HCT116 (cell line): ENCODE results near the gene MAN2A2.

Experiments
- EZH2 ChIP-seq: fragments of 200-600 bp; sonication (generic); IDR thresholded peaks from 2 replicates; pipeline ENCODE4 v1.6.1; 2017; ENCODE audit warnings: antibody characterized with exemption, mixed run types
- POLR2A ChIP-seq: IDR thresholded peaks from 2 replicates; pipeline ENCODE4 v1.7.0; 2011; ENCODE audit warnings: borderline replicate concordance; ENCODE audit not compliant: insufficient read depth, insufficient read length; ENCODE audit errors: extremely low read depth
- TCF7L2 ChIP-seq: IDR thresholded peaks from 2 replicates; pipeline ENCODE4 v1.7.0; 2011; ENCODE audit warnings: borderline replicate concordance, inconsistent platforms; ENCODE audit not compliant: insufficient read depth, insufficient read length; ENCODE audit errors: extremely low read depth
- YY1 ChIP-seq: IDR thresholded peaks from 2 replicates; pipeline ENCODE4 v1.6.1; 2011; ENCODE audit warnings: low read length, low read depth, moderate library complexity, mild to moderate bottlenecking; ENCODE audit not compliant: insufficient replicate concordance; ENCODE audit errors: extremely low read depth
- ZFX ChIP-seq: fragments of 450-650 bp; IDR thresholded peaks from 2 replicates; pipeline ENCODE4 v1.6.1; 2017
- TF ChIP-seq, protein P1 (sequence below), 3 experiments: fragments of 200-600 bp in 1 of 3; sonication (generic) in 1 of 3; IDR thresholded peaks in 2 of 3; conservative IDR thresholded peaks in 1 of 3; 2 replicates each; pipeline ENCODE4 v1.5.1; 2012 to 2017; ENCODE audit warnings: low read depth in 2 of 3, low read length in 2 of 3, antibody characterized with exemption in 1 of 3, borderline replicate concordance in 1 of 3, control low read depth in 1 of 3, mild to moderate bottlenecking in 1 of 3, mixed read lengths in 1 of 3, mixed run types in 1 of 3, moderate library complexity in 1 of 3; ENCODE audit not compliant: insufficient read depth in 1 of 3
- TF ChIP-seq, protein P2 (sequence below): IDR thresholded peaks from 2 replicates; pipeline ENCODE4 v1.6.1; 2012; ENCODE audit warnings: low read depth

DNA sequence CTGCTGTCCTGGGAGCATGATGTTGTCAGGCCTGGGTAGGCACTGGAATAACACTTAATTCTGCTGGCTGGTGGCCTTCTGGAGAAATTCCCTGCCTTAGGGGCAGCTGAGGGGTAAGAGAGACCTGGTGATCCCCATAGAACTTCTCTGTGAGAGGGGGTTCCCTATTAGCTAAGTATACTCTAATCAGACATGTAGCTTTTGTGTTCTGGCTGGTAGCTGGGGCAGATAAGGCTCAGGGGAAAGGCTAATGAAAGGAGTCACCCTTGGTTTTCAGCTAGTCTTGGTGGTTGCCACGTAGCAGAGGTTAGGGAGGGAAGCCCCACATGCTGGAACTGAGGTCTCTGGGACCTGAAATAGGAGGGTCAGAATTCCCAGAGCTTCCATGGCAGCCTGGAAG, 30.2 kb downstream of the MAN2A2 start:
- TF ChIP-seq EZH2 (no peak), TCF7L2 (no peak), ZFX (no peak), POLR2A (no peak), YY1 (no peak)
- TF ChIP-seq, protein P1, sequence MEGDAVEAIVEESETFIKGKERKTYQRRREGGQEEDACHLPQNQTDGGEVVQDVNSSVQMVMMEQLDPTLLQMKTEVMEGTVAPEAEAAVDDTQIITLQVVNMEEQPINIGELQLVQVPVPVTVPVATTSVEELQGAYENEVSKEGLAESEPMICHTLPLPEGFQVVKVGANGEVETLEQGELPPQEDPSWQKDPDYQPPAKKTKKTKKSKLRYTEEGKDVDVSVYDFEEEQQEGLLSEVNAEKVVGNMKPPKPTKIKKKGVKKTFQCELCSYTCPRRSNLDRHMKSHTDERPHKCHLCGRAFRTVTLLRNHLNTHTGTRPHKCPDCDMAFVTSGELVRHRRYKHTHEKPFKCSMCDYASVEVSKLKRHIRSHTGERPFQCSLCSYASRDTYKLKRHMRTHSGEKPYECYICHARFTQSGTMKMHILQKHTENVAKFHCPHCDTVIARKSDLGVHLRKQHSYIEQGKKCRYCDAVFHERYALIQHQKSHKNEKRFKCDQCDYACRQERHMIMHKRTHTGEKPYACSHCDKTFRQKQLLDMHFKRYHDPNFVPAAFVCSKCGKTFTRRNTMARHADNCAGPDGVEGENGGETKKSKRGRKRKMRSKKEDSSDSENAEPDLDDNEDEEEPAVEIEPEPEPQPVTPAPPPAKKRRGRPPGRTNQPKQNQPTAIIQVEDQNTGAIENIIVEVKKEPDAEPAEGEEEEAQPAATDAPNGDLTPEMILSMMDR (IDR thresholded peaks at IDR 0.05 in 2 of 3, conservative IDR thresholded peaks at IDR 0.05 in 1 of 3; ENCODE audit: borderline replicate concordance in 1 of 3, insufficient read depth in 1 of 3, low read depth in 2 of 3, low read length in 2 of 3) = no peak
- TF ChIP-seq, protein P2, sequence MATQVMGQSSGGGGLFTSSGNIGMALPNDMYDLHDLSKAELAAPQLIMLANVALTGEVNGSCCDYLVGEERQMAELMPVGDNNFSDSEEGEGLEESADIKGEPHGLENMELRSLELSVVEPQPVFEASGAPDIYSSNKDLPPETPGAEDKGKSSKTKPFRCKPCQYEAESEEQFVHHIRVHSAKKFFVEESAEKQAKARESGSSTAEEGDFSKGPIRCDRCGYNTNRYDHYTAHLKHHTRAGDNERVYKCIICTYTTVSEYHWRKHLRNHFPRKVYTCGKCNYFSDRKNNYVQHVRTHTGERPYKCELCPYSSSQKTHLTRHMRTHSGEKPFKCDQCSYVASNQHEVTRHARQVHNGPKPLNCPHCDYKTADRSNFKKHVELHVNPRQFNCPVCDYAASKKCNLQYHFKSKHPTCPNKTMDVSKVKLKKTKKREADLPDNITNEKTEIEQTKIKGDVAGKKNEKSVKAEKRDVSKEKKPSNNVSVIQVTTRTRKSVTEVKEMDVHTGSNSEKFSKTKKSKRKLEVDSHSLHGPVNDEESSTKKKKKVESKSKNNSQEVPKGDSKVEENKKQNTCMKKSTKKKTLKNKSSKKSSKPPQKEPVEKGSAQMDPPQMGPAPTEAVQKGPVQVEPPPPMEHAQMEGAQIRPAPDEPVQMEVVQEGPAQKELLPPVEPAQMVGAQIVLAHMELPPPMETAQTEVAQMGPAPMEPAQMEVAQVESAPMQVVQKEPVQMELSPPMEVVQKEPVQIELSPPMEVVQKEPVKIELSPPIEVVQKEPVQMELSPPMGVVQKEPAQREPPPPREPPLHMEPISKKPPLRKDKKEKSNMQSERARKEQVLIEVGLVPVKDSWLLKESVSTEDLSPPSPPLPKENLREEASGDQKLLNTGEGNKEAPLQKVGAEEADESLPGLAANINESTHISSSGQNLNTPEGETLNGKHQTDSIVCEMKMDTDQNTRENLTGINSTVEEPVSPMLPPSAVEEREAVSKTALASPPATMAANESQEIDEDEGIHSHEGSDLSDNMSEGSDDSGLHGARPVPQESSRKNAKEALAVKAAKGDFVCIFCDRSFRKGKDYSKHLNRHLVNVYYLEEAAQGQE = no peak
